Esophagus squamous epithelium (tissue), 5 donors: ENCODE data around the gene PMM2. TPM values are rescaled to one million over a fixed set of nuclear protein-coding genes. Genes with fewer than 3 reads are reported as not detected.

Source experiments
- DNase-seq: peaks from one replicate; lab custom pipeline; 2025; lab: John Stamatoyannopoulos, UW
- H3K27ac ChIP-seq, 4 donors: fragments of 200-600 bp; sonication (generic); one replicate each; pipeline ENCODE4 v1.5.1; 2016 to 2019; ENCODE audit warnings: mild to moderate bottlenecking in 1 of 4
- H3K27me3 ChIP-seq, 4 donors: fragments of 200-600 bp; sonication (generic); 1 replicate in 3 of 4; 2 replicates in 1 of 4; pipeline versions ENCODE4 v1.5.1 to v1.6.0; 2017 to 2021; ENCODE audit warnings: antibody characterized with exemption in 1 of 4
- H3K36me3 ChIP-seq, 3 donors: fragments of 200-600 bp; sonication (generic); one replicate each; pipeline ENCODE4 v1.5.1; 2016 to 2019
- H3K4me1 ChIP-seq, 3 donors: fragments of 200-600 bp; sonication (generic); one replicate each; pipeline ENCODE4 v1.5.1; 2017 to 2019
- H3K4me3 ChIP-seq, 4 donors: fragments of 200-600 bp; sonication (generic); 1 replicate in 3 of 4; 2 replicates in 1 of 4; pipeline ENCODE4 v1.5.1; 2016 to 2019; ENCODE audit warnings: mild to moderate bottlenecking in 2 of 4, moderate library complexity in 1 of 4
- H3K9me3 ChIP-seq, 3 donors: fragments of 200-600 bp; sonication (generic); one replicate each; pipeline ENCODE4 v1.5.1; 2016 to 2019
- CTCF ChIP-seq, 6 experiments: fragments of 450-650 bp in 4 of 6; fragments of 200-600 bp in 2 of 6; sonication (generic) in 2 of 6; IDR thresholded peaks; one replicate each; pipeline ENCODE4 v1.5.1; 2016 to 2019; ENCODE audit warnings: antibody characterized with exemption in 6 of 6, mild to moderate bottlenecking in 4 of 6, moderate library complexity in 4 of 6
- POLR2A ChIP-seq, 4 donors: fragments of 450-650 bp; IDR thresholded peaks; one replicate each; pipeline ENCODE4 v1.6.1; 2017; ENCODE audit warnings: antibody characterized with exemption in 4 of 4, mild to moderate bottlenecking in 4 of 4, moderate library complexity in 3 of 4
- WGBS, 2 donors: methylation state at CpG; one replicate each; pipeline ENCODE4 v1.1.5; 2018; 5-methylcytosine and 5-hydroxymethylcytosine counted together
- intact Hi-C: fragments of 100-400 bp; cut with DNase I; formaldehyde crosslinking; loops from one replicate; pipeline ENCODE4 v1.15.0; 2022
- total RNA-seq, 4 donors: library from RNA; depleted of rRNA; stranded (reverse); fragments of >200 nt; gene quantifications; one replicate each; pipeline ENCODE4 v1.1.0, GENCODE V29; 2016
- donor health status: DM: yes; HTN: yes; CAD: no.

PMM2 gene
- total RNA-seq, 4 donors from 2014 or later: 36.3 to 54.3 (median 41.4) TPM

DNA sequence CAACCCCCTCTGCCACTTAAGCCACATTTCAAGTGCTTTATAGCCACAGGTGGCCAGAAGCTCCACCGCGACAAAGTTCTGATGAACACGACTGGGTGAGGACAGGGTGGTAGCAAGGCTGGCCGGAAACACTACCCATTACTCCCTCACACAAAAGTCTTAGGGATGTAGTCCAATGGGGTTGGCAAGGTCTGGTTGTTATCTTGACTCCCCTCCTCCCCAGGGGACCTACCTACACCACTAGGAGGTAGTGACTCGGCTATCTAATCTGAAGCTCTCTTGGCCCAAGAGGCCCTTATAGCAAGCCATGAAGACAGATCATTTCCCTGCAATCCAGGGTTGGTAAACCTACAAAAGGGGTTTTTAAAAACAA is 92.9 kb downstream of the PMM2 start:
- 80 to 96% methylated on average over 5 of the region's 5 CpGs for WGBS, 2 donors
- H3K9me3 ChIP-seq: no peaks in the 10 kb centered on the region
- intact Hi-C loops: no loop called here
- TF ChIP-seq CTCF (IDR thresholded peaks at IDR 0.05) (no peak), POLR2A (IDR thresholded peaks at IDR 0.05) (no peak)
- H3K27ac ChIP-seq: no peak overlapping the region
- H3K4me3 ChIP-seq: no peak overlapping the region
- H3K4me1 ChIP-seq: peaks cover 9 to 37% (median 13%) of the 10 kb centered on the region in 3 donors
- no peak for DNase-seq
- peaks cover 24 to 67% (median 45%) of the 10 kb centered on the region in 3 donors for H3K36me3 ChIP-seq
- H3K27me3 ChIP-seq: no peaks in the 10 kb centered on the region

DNA sequence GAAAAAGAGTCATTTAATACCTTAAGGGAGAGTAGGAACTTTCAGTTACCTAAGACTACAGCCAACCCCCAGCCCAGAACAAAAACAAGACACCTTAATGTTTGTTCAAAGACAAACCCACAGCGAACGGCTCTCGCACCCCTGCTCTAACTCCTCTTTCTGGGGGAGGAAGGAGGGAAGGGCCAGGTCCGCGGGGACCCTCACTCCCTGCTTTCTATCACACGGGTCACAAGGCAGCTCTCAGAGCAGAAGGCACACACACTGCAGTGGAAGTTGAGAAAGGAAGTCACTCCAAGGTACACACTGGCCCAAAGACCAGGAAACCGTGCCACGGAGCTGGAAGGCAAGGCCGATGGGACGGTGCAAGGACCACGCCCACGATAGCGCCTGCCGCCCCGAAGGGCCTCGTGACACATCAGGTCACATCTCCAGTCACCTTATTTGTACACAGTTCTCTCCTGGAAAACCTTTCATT is 94.5 kb downstream of the PMM2 start:
- Histone ChIP-seq H3K36me3 (peaks cover 24 to 83% (median 61%) of the 10 kb centered on the region in 3 donors), H3K4me3 (no peak overlapping the region), H3K9me3 (no peaks in the 10 kb centered on the region), H3K27ac (no peak overlapping the region), H3K4me1 (peaks cover 0 to 21% (median 0%) of the 10 kb centered on the region in 3 donors), H3K27me3 (no peaks in the 10 kb centered on the region)
- TF ChIP-seq CTCF (IDR thresholded peaks at IDR 0.05) (no peak), POLR2A (IDR thresholded peaks at IDR 0.05) (no peak)
- no peak for DNase-seq
- intact Hi-C loops: no loop called here
- WGBS, 2 donors: 75 to 83% methylated on average over 13 to 16 of the region's 16 CpGs

- no peak for DNase-seq
- Histone ChIP-seq H3K27ac (no peak overlapping the region), H3K9me3 (no peaks in the 10 kb centered on the region), H3K4me3 (no peak overlapping the region), H3K36me3 (peaks cover 28 to 96% (median 72%) of the 10 kb centered on the region in 3 donors), H3K27me3 (no peaks in the 10 kb centered on the region), H3K4me1 (peaks cover 0 to 8% (median 0%) of the 10 kb centered on the region in 3 donors)
- 82 to 83% methylated on average over 9 of the region's 9 CpGs for WGBS, 2 donors
- intact Hi-C loops: no loop called here
- TF ChIP-seq POLR2A (IDR thresholded peaks at IDR 0.05) (no peak), CTCF (IDR thresholded peaks at IDR 0.05) (no peak)
Observed at GRCh38 chr16:8893426-8893825, 95.8 kb downstream of the PMM2 start.

GRCh38 chr16:8893976-8894690 is 96.5 kb downstream of the PMM2 start:
- Histone ChIP-seq H3K27me3 (no peaks in the 10 kb centered on the region), H3K9me3 (no peaks in the 10 kb centered on the region), H3K4me1 (peaks cover 0 to 7% (median 0%) of the 10 kb centered on the region in 3 donors), H3K4me3 (no peak overlapping the region), H3K36me3 (peaks cover 34 to 100% (median 79%) of the 10 kb centered on the region in 3 donors), H3K27ac (no peak overlapping the region)
- intact Hi-C loops: no loop called here
- no peak for TF ChIP-seq CTCF (IDR thresholded peaks at IDR 0.05)
- no peak for TF ChIP-seq POLR2A (IDR thresholded peaks at IDR 0.05)
- WGBS, 2 donors: 83 to 89% methylated on average over 12 to 13 of the region's 14 CpGs
- DNase-seq: no peak

GRCh38 chr16:8894736-8895334 is 97.2 kb downstream of the PMM2 start:
- 97% methylated on average over 14 to 17 of the region's 21 CpGs for WGBS, 2 donors
- intact Hi-C loops: no loop called here
- Histone ChIP-seq H3K4me3 (no peak overlapping the region), H3K27ac (no peak overlapping the region), H3K9me3 (no peaks in the 10 kb centered on the region), H3K4me1 (peaks cover 0 to 4% (median 0%) of the 10 kb centered on the region in 3 donors), H3K27me3 (no peaks in the 10 kb centered on the region), H3K36me3 (peaks cover 29 to 100% (median 86%) of the 10 kb centered on the region in 3 donors)
- no peak for DNase-seq
- no peak for TF ChIP-seq CTCF (IDR thresholded peaks at IDR 0.05)
- TF ChIP-seq POLR2A (IDR thresholded peaks at IDR 0.05): no peak
